HepG2 (cell line): Measurements from ENCODE around the gene SEC61G. TPM values are rescaled to one million over a fixed set of nuclear protein-coding genes. Genes with fewer than 3 reads are reported as not detected.
A peak's percentile ranks its signal among the peaks of the same experiment; 100 is the strongest.

Experiments
- ATAC-seq: fragments of 200-7000 bp; cut with Tn5 transposase; 3 replicates; pipeline ENCODE4 v1.9.1; 2020; ENCODE audit warnings: mild to moderate bottlenecking, moderate library complexity
- BruUV-seq: library from RNA; stranded (reverse); fragments of 400-500 nt; replicated peaks from 2 replicates; lab custom pipeline; 2021; lab: Mats Ljungman, UMichigan
- CTCF ChIA-PET: fragments of 300-600 bp; formaldehyde crosslinking; extraction: SDS; loops from one replicate; lab custom pipeline; 2021; ENCODE audit warnings: low total read pairs, inconsistent platforms, low intra/inter-chr PET ratio; lab: Yijun Ruan, JAX
- POLR2A ChIA-PET: fragments of 350-600 bp; sonication (Branson Sonifier 250); formaldehyde crosslinking; loops from one replicate; lab custom pipeline; 2020; ENCODE audit warnings: antibody characterized with exemption, inconsistent platforms; lab: Yijun Ruan, JAX
- DNase-seq: peaks from one replicate; pipeline ENCODE4 v3.0.0-alpha.2; 2015; ENCODE audit warnings: low spot score
- FAIRE-seq: peaks from 3 replicates; lab custom pipeline; 2011; peaks lifted over from hg19 to GRCh38; lab: Jason Lieb, UNC
- H2AFZ ChIP-seq: one replicate; pipeline ENCODE4 v1.6.1; 2011; ENCODE audit warnings: low read length, inconsistent platforms
- H3K27ac ChIP-seq: fragments of 300-600 bp; 3 replicates; pipeline ENCODE4 v1.8.0; 2011; ENCODE audit warnings: mixed run types, mild to moderate bottlenecking, mixed read lengths, low read length, inconsistent platforms; ENCODE audit not compliant: insufficient read depth; ENCODE audit errors: extremely low read length
- H3K27me3 ChIP-seq, 2 experiments: fragments of 200-600 bp in 1 of 2; 2 replicates in 1 of 2; 3 replicates in 1 of 2; pipeline versions ENCODE4 v1.6.0 to v1.8.0; 2011; ENCODE audit warnings: low read length in 2 of 2, mild to moderate bottlenecking in 2 of 2, moderate library complexity in 2 of 2, inconsistent platforms in 1 of 2; ENCODE audit not compliant: insufficient read depth in 2 of 2, control insufficient read depth in 1 of 2
- H3K36me3 ChIP-seq, 2 experiments: fragments of 200-600 bp in 1 of 2; replicated peaks in 1 of 2; 2 replicates in 1 of 2; 3 replicates in 1 of 2; pipeline versions ENCODE4 v1.5.1 to v1.8.0; 2011; ENCODE audit warnings: low read length in 2 of 2, inconsistent platforms in 1 of 2; ENCODE audit not compliant: insufficient read depth in 2 of 2, control insufficient read depth in 1 of 2
- H3K4me1 ChIP-seq: 2 replicates; pipeline ENCODE4 v1.5.1; 2012; ENCODE audit warnings: low read length, inconsistent platforms; ENCODE audit not compliant: insufficient read depth
- H3K4me2 ChIP-seq: 2 replicates; pipeline ENCODE4 v1.6.0; 2011; ENCODE audit warnings: low read depth, low read length, inconsistent platforms
- H3K4me3 ChIP-seq, 3 experiments: fragments of 200-600 bp in 1 of 3; sonication (generic), shearing (Covaris generic) in 1 of 3; replicated peaks in 1 of 3; 2 replicates each; pipeline ENCODE4 v1.5.1; 2011 to 2016; ENCODE audit warnings: low read length in 3 of 3, inconsistent platforms in 2 of 3, low read depth in 2 of 3, mild to moderate bottlenecking in 2 of 3, control low read depth in 1 of 3, mixed read lengths in 1 of 3; ENCODE audit not compliant: insufficient read depth in 1 of 3
- H3K79me2 ChIP-seq: one replicate; pipeline ENCODE4 v1.6.1; 2011; ENCODE audit warnings: low read length, inconsistent platforms; ENCODE audit not compliant: insufficient read depth
- H3K9ac ChIP-seq: 2 replicates; pipeline ENCODE4 v1.6.0; 2011; ENCODE audit warnings: mild to moderate bottlenecking, low read depth, low read length, inconsistent platforms; ENCODE audit not compliant: insufficient read depth
- H3K9me3 ChIP-seq: 2 replicates; pipeline ENCODE4 v1.5.1; 2012; ENCODE audit warnings: mild to moderate bottlenecking, low read length
- H4K20me1 ChIP-seq: 2 replicates; pipeline ENCODE4 v1.6.0; 2011; ENCODE audit warnings: inconsistent platforms, mild to moderate bottlenecking, low read length, moderate library complexity; ENCODE audit not compliant: insufficient read depth
- BCL6 ChIP-seq: IDR thresholded peaks from 2 replicates; pipeline ENCODE4 v1.6.1; 2016; ENCODE audit warnings: missing genetic modification reagents, missing compliant biosample characterization
- CEBPB ChIP-seq: IDR thresholded peaks from 2 replicates; pipeline ENCODE4 v1.6.1; 2011; ENCODE audit warnings: low read depth, low read length, improper control_type of control experiment, borderline replicate concordance
- CEBPG ChIP-seq: IDR thresholded peaks from 2 replicates; pipeline ENCODE4 v1.6.1; 2016
- EZH2 ChIP-seq: conservative IDR thresholded peaks from 2 replicates; pipeline ENCODE4 v1.6.1; 2012; ENCODE audit warnings: mild to moderate bottlenecking, low read depth, low read length, moderate library complexity
- FOXC1 ChIP-seq: sonication (generic); formaldehyde crosslinking; IDR thresholded peaks from 2 replicates; pipeline ENCODE4 v1.8.0; 2022; ENCODE audit warnings: mild to moderate bottlenecking, missing genetic modification reagents, borderline replicate concordance
- HOXA5 ChIP-seq: sonication (generic); formaldehyde crosslinking; IDR thresholded peaks from 2 replicates; pipeline ENCODE4 v1.4.0; 2020; ENCODE audit warnings: missing genetic modification reagents
- KAT2B ChIP-seq: fragments of 150-350 bp; IDR thresholded peaks from 2 replicates; pipeline ENCODE4 v1.6.1; 2014; ENCODE audit warnings: low read depth, low read length, borderline replicate concordance
- KDM5A ChIP-seq: fragments of 200-600 bp; sonication (generic); IDR thresholded peaks from 2 replicates; pipeline ENCODE4 v1.7.0; 2018; ENCODE audit warnings: antibody characterized with exemption, mild to moderate bottlenecking, low read length, borderline replicate concordance
- MBD4 ChIP-seq: IDR thresholded peaks from 2 replicates; pipeline ENCODE4 v1.6.1; 2012; ENCODE audit warnings: low read length, inconsistent platforms, borderline replicate concordance
- MLLT10 ChIP-seq: sonication (generic); formaldehyde crosslinking; IDR thresholded peaks from 2 replicates; pipeline ENCODE4 v1.4.0; 2020; ENCODE audit warnings: missing genetic modification reagents
- RBAK ChIP-seq: sonication (generic); formaldehyde crosslinking; IDR thresholded peaks from 2 replicates; pipeline ENCODE4 v1.5.1; 2020; ENCODE audit warnings: mild to moderate bottlenecking, missing genetic modification reagents
- SAP130 ChIP-seq: IDR thresholded peaks from 2 replicates; pipeline ENCODE4 v1.6.1; 2016; ENCODE audit warnings: low read depth
- ZFP37 ChIP-seq: sonication (generic); formaldehyde crosslinking; IDR thresholded peaks from 2 replicates; pipeline ENCODE4 v1.4.0; 2020; ENCODE audit warnings: missing genetic modification reagents, borderline replicate concordance
- ZNF543 ChIP-seq: sonication (generic); formaldehyde crosslinking; IDR thresholded peaks from 2 replicates; pipeline ENCODE4 v1.4.0; 2020; ENCODE audit warnings: mild to moderate bottlenecking, missing genetic modification reagents
- ZNF652 ChIP-seq: IDR thresholded peaks from 2 replicates; pipeline ENCODE4 v1.6.1; 2016; ENCODE audit warnings: low read depth, borderline replicate concordance
- ZNF737 ChIP-seq: sonication (generic); formaldehyde crosslinking; IDR thresholded peaks from 2 replicates; pipeline ENCODE4 v1.5.0; 2020; ENCODE audit warnings: missing genetic modification reagents, mild to moderate bottlenecking, borderline replicate concordance
- WGBS: methylation state at CpG from one replicate; pipeline ENCODE4 v1.1.6; 2017; ENCODE audit warnings: low lambda C conversion rate; 5-methylcytosine and 5-hydroxymethylcytosine counted together
- in situ Hi-C: cut with HindIII; loops from 2 replicates; pipeline ENCODE4 v1.10.0; 2017; ENCODE audit warnings: low pct_unique_long_range_greater_than_20kb; ENCODE audit not compliant: extremely low pct_ligation_motif_present
- intact Hi-C: fragments of 100-400 bp; cut with micrococcal nuclease; formaldehyde crosslinking; loops from one replicate; pipeline ENCODE4 v1.10.0; 2022; ENCODE audit not compliant: unreplicated experiment
- polyA plus RNA-seq, 8 experiments: library from polyadenylated mRNA; depleted of rRNA in 3 of 8; stranded (reverse) in 7 of 8; unstranded in 1 of 8; fragments of >200 nt; fragmentation: Illumina TruSeq in 4 of 8; extraction: Trizol in 4 of 8; gene quantifications; 2 replicates each; pipeline versions ENCODE4 v1.2.1 to v1.2.3, GENCODE V29; 2011 to 2016; ENCODE audit warnings: low read depth in 4 of 8, missing spikeins in 1 of 8, mixed read lengths in 1 of 8; ENCODE audit not compliant: insufficient read depth in 1 of 8
- total RNA-seq, 5 experiments: library from RNA; depleted of rRNA; stranded (reverse); fragments of >200 nt; fragmentation: Illumina TruSeq; extraction: Trizol; gene quantifications; 2 replicates each; pipeline ENCODE4 v1.2.3, GENCODE V29; 2016; ENCODE audit warnings: low read depth in 1 of 5
- TF ChIP-seq, protein P1 (sequence below): sonication (generic); formaldehyde crosslinking; IDR thresholded peaks from 2 replicates; pipeline ENCODE4 v1.8.0; 2023; ENCODE audit warnings: mild to moderate bottlenecking, missing genetic modification reagents

SEC61G gene
- total and polyA plus RNA-seq, 2 of the 13 experiments (the other 11 are each of a cell fraction or from before 2014, with no cell fraction given) = 126 to 328 TPM

DNA sequence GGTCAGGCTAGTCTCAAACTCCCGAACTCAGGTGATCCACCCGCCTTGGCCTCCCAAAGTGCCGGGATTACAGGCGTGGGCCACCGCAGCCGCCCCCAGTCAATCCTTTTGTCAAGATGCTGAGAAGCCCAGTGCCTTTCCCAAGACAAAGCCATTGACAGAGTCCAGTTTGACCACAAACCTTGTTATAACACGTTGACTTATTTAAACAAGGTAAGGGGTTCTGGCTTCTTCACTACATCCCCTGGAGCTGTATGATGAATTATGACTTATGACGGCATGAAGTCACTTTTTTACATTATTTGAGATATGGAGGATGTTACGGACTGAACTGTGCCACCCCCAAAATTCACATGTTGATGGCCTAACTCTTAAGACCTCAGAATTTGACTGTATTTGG, 5.8 kb upstream of the SEC61G start:
- DNase-seq = no peak
- no peak for FAIRE-seq
- intact Hi-C loops (no loop called here), in situ Hi-C loops (loop anchor here (25.0 kb wide), 1 partner anchor 647 kb away; no protein-coding TSS in a partner anchor)
- 60% methylated on average over 9 of the region's 9 CpGs for WGBS
- H3K4me1 ChIP-seq = peaks cover 20% of the 10 kb centered on the region
- no peak overlapping the region for H3K9ac ChIP-seq
- no peaks in the 10 kb centered on the region for H3K36me3 ChIP-seq
- BruUV-seq = no TSS peak
- H2AFZ ChIP-seq = no peak overlapping the region
- H3K9me3 ChIP-seq = no peaks in the 10 kb centered on the region
- H3K27me3 ChIP-seq = peaks cover 0 to 30% of the 10 kb centered on the region in 2 experiments; a peak in 4 of 5 replicates
- no peak for ATAC-seq
- no peak overlapping the region for H3K4me3 ChIP-seq
- no peaks in the 10 kb centered on the region for H3K79me2 ChIP-seq
- ChIA-PET CTCF (no interaction called here), POLR2A (no interaction called here)
- no peak overlapping the region for H3K27ac ChIP-seq
- H3K4me2 ChIP-seq = no peak overlapping the region
- TF ChIP-seq ZNF737 (CRISPR knock-in tag) = no peak
- TF ChIP-seq RBAK (CRISPR knock-in tag) = no peak
- TF ChIP-seq ZFP37 = no peak
- TF ChIP-seq MBD4 = no peak
- TF ChIP-seq EZH2 = no peak
- TF ChIP-seq KAT2B = no peak
- no peak for TF ChIP-seq MLLT10 (CRISPR knock-in tag)
- no peaks in the 10 kb centered on the region for H4K20me1 ChIP-seq

DNA sequence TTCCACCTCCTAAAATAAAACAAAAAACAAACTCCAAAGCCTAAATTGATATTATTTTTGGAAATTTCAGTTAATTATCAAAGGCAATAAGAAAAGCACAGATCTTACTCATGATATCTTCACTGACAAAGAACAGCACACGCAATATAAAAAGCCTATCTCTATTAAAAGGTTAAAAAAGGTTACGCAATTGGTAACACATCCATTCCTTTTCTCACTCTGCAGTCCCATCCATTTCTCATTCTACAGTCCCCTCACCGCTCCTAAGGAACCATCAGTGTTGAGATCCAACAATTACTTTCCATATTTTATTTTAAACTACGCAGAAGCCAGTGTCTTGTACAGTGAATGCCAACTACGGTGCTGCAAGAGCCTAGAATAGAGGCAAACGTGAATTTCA, 1.3 kb downstream of the SEC61G start:
- in situ Hi-C loops (loop anchor here (25.0 kb wide), 1 partner anchor 655 kb away; no protein-coding TSS in a partner anchor), intact Hi-C loops (no loop called here)
- Histone ChIP-seq H3K27me3 (no peaks in the 10 kb centered on the region; a peak in 1 of 5 replicates), H4K20me1 (peaks cover 46% of the 10 kb centered on the region), H2AFZ (no peak overlapping the region), H3K9me3 (no peaks in the 10 kb centered on the region), H3K4me1 (peaks cover 38% of the 10 kb centered on the region), H3K27ac (peak overlapping the region; percentile 74), H3K36me3 (peaks cover 0 to 6% of the 10 kb centered on the region in 2 experiments; a peak in 3 of 5 replicates), H3K9ac (peak overlapping the region; percentile 96), H3K79me2 (peaks cover 63% of the 10 kb centered on the region)
- WGBS = 12% methylated on average over 6 of the region's 6 CpGs
- ATAC-seq = no peak
- ChIA-PET POLR2A (interaction anchor here (2.1 kb wide), 1 partner anchor 431 kb away, joined by 8 read pairs; no protein-coding TSS in a partner anchor), CTCF (no interaction called here)
- TF ChIP-seq, protein P1, sequence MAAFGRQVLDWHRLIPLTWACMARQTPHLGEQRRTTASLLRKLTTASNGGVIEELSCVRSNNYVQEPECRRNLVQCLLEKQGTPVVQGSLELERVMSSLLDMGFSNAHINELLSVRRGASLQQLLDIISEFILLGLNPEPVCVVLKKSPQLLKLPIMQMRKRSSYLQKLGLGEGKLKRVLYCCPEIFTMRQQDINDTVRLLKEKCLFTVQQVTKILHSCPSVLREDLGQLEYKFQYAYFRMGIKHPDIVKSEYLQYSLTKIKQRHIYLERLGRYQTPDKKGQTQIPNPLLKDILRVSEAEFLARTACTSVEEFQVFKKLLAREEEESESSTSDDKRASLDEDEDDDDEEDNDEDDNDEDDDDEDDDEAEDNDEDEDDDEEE (CRISPR knock-in tag) = no peak
- TF ChIP-seq KDM5A (0 out of 2 replicates have a peak, but pooled peaks have one; percentile 21), FOXC1 (CRISPR knock-in tag) (no peak), CEBPB (peak; percentile 87), BCL6 (CRISPR knock-in tag) (no peak), SAP130 (peak; percentile 48; the same call in 1 of the 2 replicates), ZNF652 (peak; percentile 80), ZNF543 (CRISPR knock-in tag) (no peak), CEBPG (peak; percentile 81), HOXA5 (no peak)
- TF ChIP-seq, all 625 proteins: peak for 5
- no peak for DNase-seq
- H3K4me3 ChIP-seq = peak overlapping the region; percentile 93 to 98 (median 98)
- BruUV-seq = no TSS peak
- no peak for FAIRE-seq
- peak overlapping the region; percentile 83 for H3K4me2 ChIP-seq
